ENCODE results near the gene RAB26.

Gene RAB26

DNA sequence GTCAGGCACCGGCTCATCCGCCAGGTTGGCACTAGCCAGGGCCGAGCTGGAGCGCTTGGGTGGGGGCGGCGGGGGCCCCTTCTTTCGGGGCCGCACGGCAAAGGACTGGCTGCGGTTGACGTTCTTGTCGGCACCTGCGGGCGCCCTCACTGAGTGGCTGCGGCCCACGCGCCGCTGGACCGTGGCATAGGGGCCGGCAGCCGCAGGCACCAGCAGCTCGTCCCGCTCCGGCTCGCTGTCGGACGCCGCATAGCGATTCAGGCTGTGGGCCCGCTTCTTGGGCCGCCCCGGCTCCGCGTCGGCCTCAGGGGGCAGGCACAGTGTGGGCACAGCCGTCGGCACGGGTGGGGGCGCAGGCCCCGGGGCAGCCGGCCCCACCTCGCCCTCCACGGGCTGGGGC is 32.0 kb downstream of the RAB26 start:
- H3K9me3 ChIP-seq (ENCODE audit: control insufficient read depth, low read length): no peaks in the 10 kb centered on the region
- H3K4me1 ChIP-seq (ENCODE audit: control insufficient read depth, insufficient read depth, low read length): peaks cover 5% of the 10 kb centered on the region
- no peak overlapping the region for H3K27ac ChIP-seq (ENCODE audit: insufficient read depth, low read depth, low read length, poor library complexity, severe bottlenecking)
- WGBS, 2 experiments: 95 to 96% methylated on average over 43 of the region's 43 CpGs
- no peaks in the 10 kb centered on the region for H3K27me3 ChIP-seq (ENCODE audit: control insufficient read depth, insufficient read depth, low read length, poor library complexity, severe bottlenecking)
- H3K36me3 ChIP-seq (ENCODE audit: control insufficient read depth, insufficient read depth, low read length): peaks cover 6% of the 10 kb centered on the region
- no peak overlapping the region for H3K4me3 ChIP-seq (ENCODE audit: insufficient read depth, low read depth, low read length)

DNA sequence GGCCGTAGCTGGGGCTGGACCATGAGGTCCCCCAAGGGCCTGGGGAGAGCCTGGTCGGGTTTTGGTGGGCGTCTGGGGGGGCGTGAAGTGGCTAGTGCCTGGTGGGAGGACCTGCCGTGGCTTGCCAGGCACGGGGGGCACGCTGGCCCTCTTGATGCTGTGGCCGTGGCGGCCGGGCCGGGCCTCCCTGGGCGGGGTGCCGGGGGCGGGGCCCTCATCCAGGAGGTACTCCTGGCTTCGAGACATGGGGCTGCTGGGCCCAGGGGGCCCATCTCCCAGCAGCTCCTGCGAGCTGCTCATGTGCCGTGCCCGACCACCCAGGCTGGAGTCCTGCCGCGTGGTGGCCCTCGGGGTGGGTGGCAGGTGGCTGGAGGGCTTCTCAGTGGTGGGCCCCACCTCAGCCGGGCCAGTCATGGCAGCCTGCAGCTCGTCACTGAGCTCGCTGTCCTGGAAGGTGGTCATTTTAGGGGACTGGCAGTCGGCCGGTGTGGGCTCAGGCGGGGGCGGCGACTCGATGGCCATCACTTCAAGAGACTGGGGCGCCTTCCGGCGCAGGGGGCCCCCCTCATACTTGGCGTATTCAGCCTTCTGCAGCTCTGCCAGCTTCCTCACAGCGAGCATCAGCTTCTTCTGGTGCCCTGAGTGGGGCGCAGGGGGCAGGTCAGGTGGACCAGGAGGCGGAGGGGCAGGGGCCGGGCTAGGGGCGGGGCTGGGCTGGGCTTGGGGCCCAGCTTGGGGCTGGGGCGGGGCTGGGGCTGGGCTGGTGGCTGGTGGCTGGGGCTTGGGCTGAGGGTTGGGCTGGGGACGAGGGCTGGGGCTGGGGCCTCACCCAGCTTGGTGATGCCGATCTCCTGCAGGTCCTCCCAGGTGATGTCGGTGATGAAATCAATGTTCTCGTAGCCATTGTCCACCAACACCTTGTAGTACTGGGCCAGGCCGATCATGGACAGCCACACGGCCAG is 32.8 kb downstream of the RAB26 start:
- Histone ChIP-seq H3K36me3 (ENCODE audit: control insufficient read depth, insufficient read depth, low read length) (no peaks in the 10 kb centered on the region), H3K4me3 (ENCODE audit: insufficient read depth, low read depth, low read length) (no peak overlapping the region), H3K4me1 (ENCODE audit: control insufficient read depth, insufficient read depth, low read length) (peaks cover 5% of the 10 kb centered on the region), H3K9me3 (ENCODE audit: control insufficient read depth, low read length) (no peaks in the 10 kb centered on the region), H3K27ac (ENCODE audit: insufficient read depth, low read depth, low read length, poor library complexity, severe bottlenecking) (no peak overlapping the region), H3K27me3 (ENCODE audit: control insufficient read depth, insufficient read depth, low read length, poor library complexity, severe bottlenecking) (no peaks in the 10 kb centered on the region)
- WGBS, 2 experiments: 90% methylated on average over 46 of the region's 46 CpGs

DNA sequence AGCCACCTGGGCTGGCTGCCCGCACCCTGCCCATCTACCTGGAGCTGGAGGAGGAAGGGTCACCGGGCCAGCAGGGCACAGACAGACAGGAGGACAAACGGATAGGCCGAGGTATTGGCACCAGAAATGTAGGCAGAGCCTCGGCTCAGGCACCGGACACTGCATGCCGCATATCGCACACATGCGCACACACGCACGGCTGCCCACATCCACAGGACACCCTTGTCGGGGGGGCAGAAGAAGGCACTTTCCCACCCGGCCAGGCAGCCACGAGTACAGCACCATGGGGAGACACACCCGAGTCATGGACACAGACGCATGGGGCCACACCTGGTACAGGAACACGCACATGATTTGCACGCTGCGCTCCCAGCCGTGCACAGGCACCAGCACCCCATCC is 33.5 kb downstream of the RAB26 start:
- Histone ChIP-seq H3K36me3 (ENCODE audit: control insufficient read depth, insufficient read depth, low read length) (no peaks in the 10 kb centered on the region), H3K27me3 (ENCODE audit: control insufficient read depth, insufficient read depth, low read length, poor library complexity, severe bottlenecking) (no peaks in the 10 kb centered on the region), H3K9me3 (ENCODE audit: control insufficient read depth, low read length) (no peaks in the 10 kb centered on the region), H3K4me1 (ENCODE audit: control insufficient read depth, insufficient read depth, low read length) (peaks cover 5% of the 10 kb centered on the region), H3K27ac (ENCODE audit: insufficient read depth, low read depth, low read length, poor library complexity, severe bottlenecking) (no peak overlapping the region), H3K4me3 (ENCODE audit: insufficient read depth, low read depth, low read length) (no peak overlapping the region)
- 95 to 96% methylated on average over 20 of the region's 20 CpGs for WGBS, 2 experiments

DNA sequence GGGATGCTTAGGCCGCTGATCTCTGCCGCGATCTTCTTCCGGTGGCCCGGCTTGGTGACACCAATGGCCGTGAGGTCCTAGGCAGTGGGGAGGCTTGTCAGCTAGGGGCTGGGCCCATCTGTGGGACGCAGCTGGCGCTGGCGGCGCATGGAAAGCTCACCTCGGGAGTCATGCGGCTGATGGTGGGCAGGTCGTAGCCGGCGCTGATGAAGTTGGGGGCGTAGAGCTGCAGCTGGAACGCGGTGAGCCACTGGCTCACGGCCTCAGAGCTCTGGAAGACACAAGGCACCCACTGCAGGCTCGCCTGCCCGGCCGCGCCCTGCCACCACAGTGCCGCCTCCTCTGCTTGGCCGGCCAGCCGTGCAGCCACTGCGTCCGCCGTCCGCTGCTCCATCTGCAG is 35.2 kb downstream of the RAB26 start:
- no peak overlapping the region for H3K27ac ChIP-seq (ENCODE audit: insufficient read depth, low read depth, low read length, poor library complexity, severe bottlenecking)
- 96% methylated on average over 30 of the region's 30 CpGs for WGBS, 2 experiments
- no peaks in the 10 kb centered on the region for H3K36me3 ChIP-seq (ENCODE audit: control insufficient read depth, insufficient read depth, low read length)

DNA sequence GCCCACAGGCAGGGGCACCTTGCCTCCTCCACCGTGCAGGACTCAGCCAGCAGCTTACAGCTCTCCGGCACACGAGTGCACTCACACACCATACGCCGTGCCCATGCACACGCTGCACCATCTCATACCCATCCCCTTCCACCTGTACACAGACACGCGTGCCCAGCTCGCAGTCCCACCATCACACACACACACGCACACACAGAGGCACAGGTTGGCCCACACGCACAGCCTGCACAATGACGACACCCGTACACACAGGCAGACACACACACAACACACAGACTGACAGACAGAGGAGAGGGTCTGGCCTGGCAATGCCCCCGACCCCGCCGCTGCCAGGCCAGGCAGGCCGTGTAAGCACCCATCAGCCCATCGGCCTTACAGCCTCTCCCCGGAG is 35.9 kb downstream of the RAB26 start:
- WGBS, 2 experiments: 93 to 94% methylated on average over 19 of the region's 19 CpGs
- no peak overlapping the region for H3K4me3 ChIP-seq (ENCODE audit: insufficient read depth, low read depth, low read length)
- peaks cover 5% of the 10 kb centered on the region for H3K4me1 ChIP-seq (ENCODE audit: control insufficient read depth, insufficient read depth, low read length)
- no peak overlapping the region for H3K27ac ChIP-seq (ENCODE audit: insufficient read depth, low read depth, low read length, poor library complexity, severe bottlenecking)
- H3K9me3 ChIP-seq (ENCODE audit: control insufficient read depth, low read length): no peaks in the 10 kb centered on the region
- H3K27me3 ChIP-seq (ENCODE audit: control insufficient read depth, insufficient read depth, low read length, poor library complexity, severe bottlenecking): no peaks in the 10 kb centered on the region
- no peaks in the 10 kb centered on the region for H3K36me3 ChIP-seq (ENCODE audit: control insufficient read depth, insufficient read depth, low read length)

More for the DNA sequence above, 35.2 kb downstream of the RAB26 start:
- Histone ChIP-seq H3K27me3 (ENCODE audit: control insufficient read depth, insufficient read depth, low read length, poor library complexity, severe bottlenecking) (no peaks in the 10 kb centered on the region), H3K4me3 (ENCODE audit: insufficient read depth, low read depth, low read length) (no peak overlapping the region), H3K9me3 (ENCODE audit: control insufficient read depth, low read length) (no peaks in the 10 kb centered on the region), H3K4me1 (ENCODE audit: control insufficient read depth, insufficient read depth, low read length) (peaks cover 5% of the 10 kb centered on the region)

DNA sequence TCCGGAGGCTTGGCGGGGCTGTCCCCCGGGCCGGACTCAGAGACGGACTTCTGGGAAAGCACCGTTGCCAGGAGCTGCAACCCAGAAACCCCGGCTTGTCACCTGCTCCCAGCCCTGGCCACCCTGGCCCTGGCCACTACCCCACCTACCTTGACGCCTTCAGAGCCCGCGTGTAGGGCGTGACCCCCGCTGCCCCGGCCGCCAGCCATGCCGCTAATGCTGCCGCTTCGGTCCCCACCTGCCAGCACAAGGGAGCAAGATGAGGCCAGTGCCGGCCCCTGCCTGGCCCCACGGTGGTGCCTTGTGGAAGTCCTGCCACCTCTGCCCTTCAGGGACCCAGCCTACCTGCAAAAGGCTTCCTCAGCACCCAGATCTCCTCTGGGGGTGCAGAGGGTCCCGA is 36.5 kb downstream of the RAB26 start:
- Histone ChIP-seq H3K4me3 (ENCODE audit: insufficient read depth, low read depth, low read length) (no peak overlapping the region), H3K9me3 (ENCODE audit: control insufficient read depth, low read length) (no peaks in the 10 kb centered on the region), H3K4me1 (ENCODE audit: control insufficient read depth, insufficient read depth, low read length) (peaks cover 5% of the 10 kb centered on the region), H3K36me3 (ENCODE audit: control insufficient read depth, insufficient read depth, low read length) (no peaks in the 10 kb centered on the region), H3K27ac (ENCODE audit: insufficient read depth, low read depth, low read length, poor library complexity, severe bottlenecking) (no peak overlapping the region), H3K27me3 (ENCODE audit: control insufficient read depth, insufficient read depth, low read length, poor library complexity, severe bottlenecking) (no peaks in the 10 kb centered on the region)
- WGBS, 2 experiments: 91 to 94% methylated on average over 20 of the region's 20 CpGs

DNA sequence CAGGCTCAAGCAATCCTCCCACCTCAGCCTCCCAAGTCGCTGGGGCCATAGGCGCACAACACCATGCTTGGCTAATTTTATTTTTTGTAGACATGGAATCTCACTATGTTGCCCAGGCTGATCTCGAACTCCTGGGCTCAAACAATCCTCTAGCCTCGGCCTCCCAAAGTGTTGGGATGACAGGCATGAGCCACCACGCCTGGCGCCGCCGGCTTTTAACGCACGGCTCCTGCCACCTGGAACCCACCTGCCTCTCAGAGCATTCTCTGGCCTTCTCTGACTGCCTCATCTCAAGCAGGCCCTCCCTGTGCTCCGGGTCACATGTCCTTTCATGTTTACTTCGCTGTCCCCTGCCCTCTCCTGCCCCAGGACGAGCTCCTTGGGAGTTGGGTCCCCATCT is 37.6 kb downstream of the RAB26 start:
- no peaks in the 10 kb centered on the region for H3K27me3 ChIP-seq (ENCODE audit: control insufficient read depth, insufficient read depth, low read length, poor library complexity, severe bottlenecking)
- H3K36me3 ChIP-seq (ENCODE audit: control insufficient read depth, insufficient read depth, low read length): no peaks in the 10 kb centered on the region
- H3K4me1 ChIP-seq (ENCODE audit: control insufficient read depth, insufficient read depth, low read length): peaks cover 4% of the 10 kb centered on the region
- no peaks in the 10 kb centered on the region for H3K9me3 ChIP-seq (ENCODE audit: control insufficient read depth, low read length)
- no peak overlapping the region for H3K4me3 ChIP-seq (ENCODE audit: insufficient read depth, low read depth, low read length)
- WGBS, 2 experiments: 92 to 93% methylated on average over 13 of the region's 13 CpGs
- no peak overlapping the region for H3K27ac ChIP-seq (ENCODE audit: insufficient read depth, low read depth, low read length, poor library complexity, severe bottlenecking)

DNA sequence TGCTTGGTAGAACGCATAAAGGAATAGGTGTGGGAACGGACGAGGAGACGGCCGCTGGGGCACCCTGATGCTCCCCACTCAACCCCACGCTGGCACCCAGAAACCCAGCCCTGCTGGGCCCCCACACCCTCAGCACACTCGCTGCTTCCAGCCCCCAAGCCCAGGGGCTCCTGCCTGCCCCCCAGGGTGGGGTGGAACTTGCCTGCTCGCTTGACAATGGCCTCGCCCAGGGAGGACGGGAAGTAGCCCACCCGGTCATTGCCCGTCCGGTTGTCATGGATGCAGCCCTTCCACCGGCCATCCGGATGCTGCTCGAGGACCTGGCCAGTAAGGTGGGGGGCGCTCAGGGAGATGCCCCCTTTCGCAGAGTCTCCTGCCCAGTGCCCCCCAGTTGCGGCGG is 38.1 kb downstream of the RAB26 start:
- H3K9me3 ChIP-seq (ENCODE audit: control insufficient read depth, low read length): no peaks in the 10 kb centered on the region
- no peaks in the 10 kb centered on the region for H3K4me1 ChIP-seq (ENCODE audit: control insufficient read depth, insufficient read depth, low read length)
- 92 to 94% methylated on average over 20 of the region's 20 CpGs for WGBS, 2 experiments
- H3K36me3 ChIP-seq (ENCODE audit: control insufficient read depth, insufficient read depth, low read length): no peaks in the 10 kb centered on the region
- H3K27me3 ChIP-seq (ENCODE audit: control insufficient read depth, insufficient read depth, low read length, poor library complexity, severe bottlenecking): no peaks in the 10 kb centered on the region
- H3K4me3 ChIP-seq (ENCODE audit: insufficient read depth, low read depth, low read length): no peak overlapping the region
- no peak overlapping the region for H3K27ac ChIP-seq (ENCODE audit: insufficient read depth, low read depth, low read length, poor library complexity, severe bottlenecking)

DNA sequence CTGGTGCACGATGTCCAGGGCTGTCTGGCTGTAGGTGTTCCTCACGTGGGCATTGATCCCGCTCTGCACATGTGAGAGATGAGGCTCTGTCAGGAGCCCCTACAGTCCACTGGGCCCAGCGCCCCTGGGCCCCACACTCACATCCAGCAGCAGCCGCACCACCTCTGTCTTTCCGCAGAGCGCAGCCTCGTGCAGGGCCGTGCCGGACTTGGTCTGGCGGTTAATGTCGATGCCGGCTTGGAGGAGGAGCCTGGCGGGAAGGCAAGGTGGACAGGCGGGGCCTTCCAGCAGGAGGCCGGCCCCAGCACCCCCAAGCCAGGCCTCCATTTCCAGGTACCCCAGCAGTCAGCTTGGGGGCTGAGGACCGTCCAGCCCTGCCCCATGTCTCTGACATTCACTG is 38.8 kb downstream of the RAB26 start:
- Histone ChIP-seq H3K36me3 (ENCODE audit: control insufficient read depth, insufficient read depth, low read length) (no peaks in the 10 kb centered on the region), H3K27ac (ENCODE audit: insufficient read depth, low read depth, low read length, poor library complexity, severe bottlenecking) (no peak overlapping the region), H3K4me1 (ENCODE audit: control insufficient read depth, insufficient read depth, low read length) (no peaks in the 10 kb centered on the region), H3K4me3 (ENCODE audit: insufficient read depth, low read depth, low read length) (no peak overlapping the region), H3K27me3 (ENCODE audit: control insufficient read depth, insufficient read depth, low read length, poor library complexity, severe bottlenecking) (no peaks in the 10 kb centered on the region), H3K9me3 (ENCODE audit: control insufficient read depth, low read length) (no peaks in the 10 kb centered on the region)
- whole genome bisulfite sequencing, 2 experiments: 88 to 92% methylated on average over 17 of the region's 17 CpGs

DNA sequence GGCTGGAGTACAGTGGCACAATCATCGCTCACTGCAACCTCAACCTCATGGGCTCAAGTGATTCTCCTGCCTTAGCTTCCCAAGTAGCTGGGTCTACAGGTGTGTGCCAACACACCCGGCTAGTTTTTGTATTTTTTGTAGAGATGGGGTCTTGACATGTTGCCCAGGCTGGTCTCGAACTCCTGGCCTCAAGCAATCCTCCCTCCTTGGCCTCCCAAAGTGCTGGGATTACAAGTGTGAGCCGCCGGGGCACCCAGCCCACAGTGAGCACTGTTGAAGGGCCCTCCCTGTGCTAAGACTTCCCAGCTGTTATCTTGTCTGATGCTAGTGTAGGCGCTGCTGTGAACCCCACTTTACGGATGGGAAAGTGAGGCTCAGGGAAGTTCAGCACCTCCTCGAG is 40.0 kb downstream of the RAB26 start:
- no peaks in the 10 kb centered on the region for H3K4me1 ChIP-seq (ENCODE audit: control insufficient read depth, insufficient read depth, low read length)
- 93 to 95% methylated on average over 8 of the region's 8 CpGs for WGBS, 2 experiments

More for the DNA sequence above, 40.0 kb downstream of the RAB26 start:
- no peaks in the 10 kb centered on the region for H3K27me3 ChIP-seq (ENCODE audit: control insufficient read depth, insufficient read depth, low read length, poor library complexity, severe bottlenecking)
- no peaks in the 10 kb centered on the region for H3K9me3 ChIP-seq (ENCODE audit: control insufficient read depth, low read length)
- no peak overlapping the region for H3K4me3 ChIP-seq (ENCODE audit: insufficient read depth, low read depth, low read length)
- H3K36me3 ChIP-seq (ENCODE audit: control insufficient read depth, insufficient read depth, low read length): no peaks in the 10 kb centered on the region
- no peak overlapping the region for H3K27ac ChIP-seq (ENCODE audit: insufficient read depth, low read depth, low read length, poor library complexity, severe bottlenecking)

Measured in ectodermal cell (in vitro differentiated cells).